BE2C (cell line): ENCODE data around the gene PNPO.

ENCODE experiments used
- DNase-seq: peaks from one replicate; pipeline ENCODE4 v3.0.0-alpha.2; 2020
- H3K27me3 ChIP-seq: fragments of 250-450 bp; sonication (Bioruptor Pico); 2 replicates; pipeline ENCODE4 v1.5.1; 2020; ENCODE audit warnings: mild to moderate bottlenecking
- H3K36me3 ChIP-seq: fragments of 250-450 bp; sonication (Bioruptor Pico); 2 replicates; pipeline ENCODE4 v1.5.1; 2020; ENCODE audit warnings: mild to moderate bottlenecking
- H3K4me1 ChIP-seq: fragments of 250-450 bp; sonication (Bioruptor Pico); 2 replicates; pipeline ENCODE4 v1.5.1; 2020
- H3K4me3 ChIP-seq: 2 replicates; pipeline ENCODE4 v1.5.1; 2011; ENCODE audit warnings: low read depth, low read length
- H3K9me3 ChIP-seq: fragments of 250-450 bp; sonication (Bioruptor Pico); 2 replicates; pipeline ENCODE4 v1.5.1; 2020
- TF ChIP-seq, protein P1 (sequence below): IDR thresholded peaks from 2 replicates; pipeline ENCODE4 v1.5.1; 2012; ENCODE audit warnings: mild to moderate bottlenecking, low read depth, low read length

PNPO gene

DNA sequence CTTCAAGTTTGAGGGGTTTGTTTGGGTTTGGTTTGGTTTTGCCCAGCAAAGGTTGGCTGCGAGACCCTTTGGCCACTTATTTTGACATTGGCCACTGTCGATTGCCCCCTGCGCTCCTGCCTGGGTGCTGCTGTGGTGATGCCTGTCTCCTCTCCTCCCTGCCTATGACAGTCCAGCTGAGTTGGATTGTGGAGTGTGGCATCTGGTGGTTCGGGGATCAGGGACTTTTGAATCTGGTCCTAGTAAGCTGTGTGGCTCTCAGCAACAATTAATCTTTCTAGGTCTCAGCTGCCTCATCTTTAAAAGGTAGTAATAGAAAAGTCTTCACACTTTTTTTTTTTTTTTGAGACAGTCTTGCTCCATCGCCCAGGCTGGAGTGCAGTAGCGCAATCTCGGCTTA, 56.7 kb downstream of the PNPO start:
- DNase-seq, result no peak
- Histone ChIP-seq H3K4me1 (peaks cover 79% of the 10 kb centered on the region), H3K36me3 (no peaks in the 10 kb centered on the region), H3K9me3 (no peaks in the 10 kb centered on the region), H3K4me3 (no peak overlapping the region), H3K27me3 (no peaks in the 10 kb centered on the region)
- TF ChIP-seq, protein P1, sequence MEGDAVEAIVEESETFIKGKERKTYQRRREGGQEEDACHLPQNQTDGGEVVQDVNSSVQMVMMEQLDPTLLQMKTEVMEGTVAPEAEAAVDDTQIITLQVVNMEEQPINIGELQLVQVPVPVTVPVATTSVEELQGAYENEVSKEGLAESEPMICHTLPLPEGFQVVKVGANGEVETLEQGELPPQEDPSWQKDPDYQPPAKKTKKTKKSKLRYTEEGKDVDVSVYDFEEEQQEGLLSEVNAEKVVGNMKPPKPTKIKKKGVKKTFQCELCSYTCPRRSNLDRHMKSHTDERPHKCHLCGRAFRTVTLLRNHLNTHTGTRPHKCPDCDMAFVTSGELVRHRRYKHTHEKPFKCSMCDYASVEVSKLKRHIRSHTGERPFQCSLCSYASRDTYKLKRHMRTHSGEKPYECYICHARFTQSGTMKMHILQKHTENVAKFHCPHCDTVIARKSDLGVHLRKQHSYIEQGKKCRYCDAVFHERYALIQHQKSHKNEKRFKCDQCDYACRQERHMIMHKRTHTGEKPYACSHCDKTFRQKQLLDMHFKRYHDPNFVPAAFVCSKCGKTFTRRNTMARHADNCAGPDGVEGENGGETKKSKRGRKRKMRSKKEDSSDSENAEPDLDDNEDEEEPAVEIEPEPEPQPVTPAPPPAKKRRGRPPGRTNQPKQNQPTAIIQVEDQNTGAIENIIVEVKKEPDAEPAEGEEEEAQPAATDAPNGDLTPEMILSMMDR, result no peak
